ENCODE measurements around the gene SUPT20HL1. TPM values are rescaled to one million over a fixed set of nuclear protein-coding genes. Genes with fewer than 3 reads are reported as not detected.
"Not testable (repeated sequence)": the region's sequence is repeated elsewhere in the genome, so short reads cannot be mapped to it uniquely, and the experiment has no call there.

SUPT20HL1 gene
- polyA plus RNA-seq, 1 experiment = not detected

DNA sequence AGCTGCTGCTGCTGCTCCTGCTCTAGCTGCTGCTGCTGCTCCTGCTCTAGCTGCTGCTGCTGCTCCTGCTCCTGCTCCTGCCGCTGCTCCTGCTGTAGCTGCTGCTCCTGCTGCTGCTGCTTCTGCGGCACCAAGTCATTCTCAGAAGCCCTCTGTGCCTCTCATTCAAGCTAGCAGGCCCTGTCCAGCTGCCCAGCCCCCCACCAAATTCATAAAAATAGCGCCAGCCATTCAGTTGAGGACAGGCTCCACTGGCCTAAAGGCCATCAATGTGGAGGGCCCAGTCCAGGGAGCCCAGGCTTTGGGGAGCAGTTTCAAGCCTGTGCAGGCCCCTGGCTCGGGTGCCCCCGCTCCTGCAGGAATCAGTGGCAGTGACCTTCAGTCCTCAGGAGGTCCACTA is 3.9 kb downstream of the SUPT20HL1 start:
- ChIA-PET POLR2A (no interaction called here), CTCF (no interaction called here)
- H3K9me3 ChIP-seq (ENCODE audit: control insufficient read depth, insufficient read depth, low read length) = no peaks in the 10 kb centered on the region

DNA sequence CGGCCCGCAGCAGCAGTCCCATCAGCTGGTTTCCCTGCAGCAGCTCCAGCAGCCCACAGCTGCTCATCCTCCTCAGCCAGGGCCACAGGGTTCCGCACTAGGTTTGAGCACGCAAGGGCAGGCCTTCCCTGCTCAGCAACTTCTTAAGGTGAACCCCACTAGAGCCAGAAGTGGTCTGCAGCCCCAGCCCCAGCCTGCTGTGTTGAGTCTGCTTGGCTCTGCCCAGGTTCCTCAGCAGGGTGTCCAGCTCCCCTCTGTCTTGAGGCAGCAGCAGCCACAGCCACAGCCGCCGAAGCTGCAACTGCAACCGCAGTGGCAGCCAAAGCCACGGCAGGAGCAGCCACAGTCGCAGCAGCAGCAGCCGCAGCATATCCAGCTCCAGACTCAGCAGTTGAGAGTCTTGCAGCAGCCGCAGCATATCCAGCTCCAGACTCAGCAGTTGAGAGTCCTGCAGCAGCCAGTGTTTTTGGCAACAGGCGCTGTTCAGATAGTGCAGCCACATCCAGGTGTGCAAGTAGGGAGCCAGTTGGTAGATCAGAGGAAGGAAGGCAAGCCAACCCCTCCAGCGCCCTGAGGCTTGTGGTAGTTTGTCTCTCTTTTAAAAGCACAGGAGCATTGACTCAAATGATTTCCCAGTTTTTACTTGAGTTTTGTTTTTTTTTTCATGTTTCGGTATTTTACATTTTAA is 4.6 kb downstream of the SUPT20HL1 start:
- POLR2A ChIA-PET = no interaction called here
- Histone ChIP-seq H3K27me3 (ENCODE audit: control insufficient read depth, insufficient read depth, low read length) (no peaks in the 10 kb centered on the region), H3K4me3 (ENCODE audit: low read depth, low read length) (no peak overlapping the region), H3K27ac (ENCODE audit: low read depth, low read length) (no peak overlapping the region), H3K9me3 (ENCODE audit: control insufficient read depth, insufficient read depth, low read length) (no peaks in the 10 kb centered on the region)
- CTCF ChIA-PET = no interaction called here
- DNase-seq (ENCODE audit: low read depth, low spot score) = no peak
- TF ChIP-seq, protein P1, sequence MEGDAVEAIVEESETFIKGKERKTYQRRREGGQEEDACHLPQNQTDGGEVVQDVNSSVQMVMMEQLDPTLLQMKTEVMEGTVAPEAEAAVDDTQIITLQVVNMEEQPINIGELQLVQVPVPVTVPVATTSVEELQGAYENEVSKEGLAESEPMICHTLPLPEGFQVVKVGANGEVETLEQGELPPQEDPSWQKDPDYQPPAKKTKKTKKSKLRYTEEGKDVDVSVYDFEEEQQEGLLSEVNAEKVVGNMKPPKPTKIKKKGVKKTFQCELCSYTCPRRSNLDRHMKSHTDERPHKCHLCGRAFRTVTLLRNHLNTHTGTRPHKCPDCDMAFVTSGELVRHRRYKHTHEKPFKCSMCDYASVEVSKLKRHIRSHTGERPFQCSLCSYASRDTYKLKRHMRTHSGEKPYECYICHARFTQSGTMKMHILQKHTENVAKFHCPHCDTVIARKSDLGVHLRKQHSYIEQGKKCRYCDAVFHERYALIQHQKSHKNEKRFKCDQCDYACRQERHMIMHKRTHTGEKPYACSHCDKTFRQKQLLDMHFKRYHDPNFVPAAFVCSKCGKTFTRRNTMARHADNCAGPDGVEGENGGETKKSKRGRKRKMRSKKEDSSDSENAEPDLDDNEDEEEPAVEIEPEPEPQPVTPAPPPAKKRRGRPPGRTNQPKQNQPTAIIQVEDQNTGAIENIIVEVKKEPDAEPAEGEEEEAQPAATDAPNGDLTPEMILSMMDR (IDR thresholded peaks at IDR 0.05; ENCODE audit: low read depth, low read length) = no peak

More for the DNA sequence above, 3.9 kb downstream of the SUPT20HL1 start:
- TF ChIP-seq, protein P1 (IDR thresholded peaks at IDR 0.05; ENCODE audit: low read depth, low read length) = no peak
- Histone ChIP-seq H3K4me3 (ENCODE audit: low read depth, low read length) (no peak overlapping the region), H3K27ac (ENCODE audit: low read depth, low read length) (no peak overlapping the region), H3K27me3 (ENCODE audit: control insufficient read depth, insufficient read depth, low read length) (no peaks in the 10 kb centered on the region)
- no peak for DNase-seq (ENCODE audit: low read depth, low spot score)

DNA sequence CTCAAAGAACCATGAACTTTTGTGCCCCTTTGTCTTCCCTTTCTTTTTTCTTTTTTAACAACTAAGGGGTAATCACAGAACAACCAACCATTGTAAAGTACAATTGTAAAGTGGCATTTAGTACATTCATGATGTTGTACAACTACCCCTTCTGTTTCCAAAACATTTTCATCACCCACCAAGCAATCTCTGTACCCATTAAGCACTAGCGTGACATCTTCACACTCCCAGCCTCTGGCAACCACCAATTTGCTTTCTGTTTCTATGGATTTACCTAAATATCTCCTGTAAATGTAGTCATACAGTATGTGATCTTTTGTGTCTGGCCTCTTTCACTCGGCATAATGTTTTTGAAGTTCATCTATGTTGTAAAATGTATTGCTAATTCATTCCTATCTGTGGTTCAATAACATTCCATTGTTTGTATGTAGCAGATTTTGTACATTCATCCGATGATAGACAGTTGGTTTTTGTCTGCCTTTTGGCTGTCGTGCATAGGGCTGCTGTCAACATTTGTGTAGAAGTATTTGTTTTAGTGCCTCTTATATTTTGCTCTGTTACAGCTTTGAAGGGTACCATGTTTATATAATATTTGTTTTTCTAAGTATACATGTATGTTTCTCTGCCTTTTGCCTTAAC is 6.4 kb downstream of the SUPT20HL1 start:
- DNase-seq (ENCODE audit: low read depth, low spot score); POLR2A ChIA-PET; H3K4me3 ChIP-seq (ENCODE audit: low read depth, low read length); H3K27ac ChIP-seq (ENCODE audit: low read depth, low read length); H3K9me3 ChIP-seq (ENCODE audit: control insufficient read depth, insufficient read depth, low read length); H3K27me3 ChIP-seq (ENCODE audit: control insufficient read depth, insufficient read depth, low read length): not testable (repeated sequence)
- CTCF ChIA-PET = interaction anchor here (0.6 kb wide), 1 partner anchor 289 kb away, joined by 7 read pairs; no protein-coding TSS in a partner anchor

DNA sequence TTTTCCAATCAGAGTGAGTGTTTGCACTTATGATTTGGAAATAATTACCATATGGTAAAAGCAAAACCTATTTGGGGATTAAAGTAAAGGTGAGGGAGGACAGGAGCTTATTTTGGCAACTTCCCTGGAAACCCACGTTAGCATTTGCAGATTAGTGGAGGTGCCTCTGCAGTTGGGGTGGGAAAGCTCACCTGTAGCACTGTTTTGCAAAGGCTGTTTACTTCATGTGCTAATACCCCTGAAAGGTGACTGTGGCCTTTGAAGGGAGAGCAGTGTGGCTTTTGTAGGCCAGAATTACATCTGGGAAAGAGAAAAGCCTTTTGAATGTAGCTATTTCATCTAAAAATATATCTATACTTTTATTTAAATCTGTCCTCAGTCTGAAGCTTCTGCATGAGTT is 9.4 kb downstream of the SUPT20HL1 start:
- ChIA-PET POLR2A (no interaction called here), CTCF (interaction anchor here (1.1 to 4.2 kb wide), 7 partner anchors 12 to 129 kb away, joined by 3 to 34 read pairs (median 16); no protein-coding TSS in a partner anchor)
- Histone ChIP-seq H3K9me3 (ENCODE audit: control insufficient read depth, insufficient read depth, low read length) (no peaks in the 10 kb centered on the region), H3K27ac (ENCODE audit: low read depth, low read length) (no peak overlapping the region), H3K4me3 (ENCODE audit: low read depth, low read length) (no peak overlapping the region), H3K27me3 (ENCODE audit: control insufficient read depth, insufficient read depth, low read length) (no peaks in the 10 kb centered on the region)
- DNase-seq (ENCODE audit: low read depth, low spot score) = no peak
- TF ChIP-seq, protein P1 (IDR thresholded peaks at IDR 0.05; ENCODE audit: low read depth, low read length) = no peak

DNA sequence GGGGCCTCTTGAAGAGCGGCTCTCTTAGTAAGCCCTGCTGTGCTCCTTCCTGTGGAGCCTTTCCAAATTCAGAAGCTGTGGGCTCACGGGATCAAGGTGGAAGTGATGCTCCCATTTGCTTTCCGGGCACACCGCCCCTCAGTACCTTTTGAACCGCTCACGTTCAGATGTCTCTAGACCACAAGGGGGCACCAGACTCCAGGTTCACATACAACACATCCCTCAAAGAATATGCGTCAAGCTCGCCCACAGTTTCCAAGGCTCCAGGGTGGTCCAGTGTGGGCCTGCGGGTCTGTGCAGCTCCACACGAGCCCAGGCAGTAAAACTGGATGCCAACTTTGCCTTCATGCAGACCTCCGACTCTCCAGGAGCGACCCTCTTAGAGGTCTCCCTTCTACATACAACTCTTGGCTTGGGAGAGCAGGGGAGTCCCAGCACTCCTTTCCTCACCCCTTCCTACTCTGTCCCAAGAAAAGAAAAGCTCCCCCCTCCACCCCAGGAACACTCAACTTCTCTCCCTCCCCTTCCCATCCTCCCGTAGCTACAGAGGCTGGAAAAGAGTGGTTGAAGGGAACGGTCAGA is 11.0 kb downstream of the SUPT20HL1 start:
- ChIA-PET POLR2A (no interaction called here), CTCF (interaction anchor here (0.6 to 4.2 kb wide), 14 partner anchors 9 to 334 kb away, joined by 3 to 34 read pairs (median 5); no protein-coding TSS in a partner anchor)
- Histone ChIP-seq H3K9me3 (ENCODE audit: control insufficient read depth, insufficient read depth, low read length) (no peaks in the 10 kb centered on the region), H3K4me3 (ENCODE audit: low read depth, low read length) (no peak overlapping the region), H3K27me3 (ENCODE audit: control insufficient read depth, insufficient read depth, low read length) (no peaks in the 10 kb centered on the region), H3K27ac (ENCODE audit: low read depth, low read length) (no peak overlapping the region)
- DNase-seq (ENCODE audit: low read depth, low spot score) = no peak
- TF ChIP-seq, protein P1 (IDR thresholded peaks at IDR 0.05; ENCODE audit: low read depth, low read length) = peak; percentile 62
